Stimulated activated CD8-positive, alpha-beta memory T cell treated with anti-CD3 and anti-CD28 coated beads, Interleukin-15, amount 100 ng/mL, for 24 hours (primary cell): ENCODE results near the gene TENM3.

Source experiments
- DNase-seq: peaks from one replicate; pipeline ENCODE4 v3.0.0-alpha.2; 2020; ENCODE audit warnings: low read depth

The TENM3 gene

DNA sequence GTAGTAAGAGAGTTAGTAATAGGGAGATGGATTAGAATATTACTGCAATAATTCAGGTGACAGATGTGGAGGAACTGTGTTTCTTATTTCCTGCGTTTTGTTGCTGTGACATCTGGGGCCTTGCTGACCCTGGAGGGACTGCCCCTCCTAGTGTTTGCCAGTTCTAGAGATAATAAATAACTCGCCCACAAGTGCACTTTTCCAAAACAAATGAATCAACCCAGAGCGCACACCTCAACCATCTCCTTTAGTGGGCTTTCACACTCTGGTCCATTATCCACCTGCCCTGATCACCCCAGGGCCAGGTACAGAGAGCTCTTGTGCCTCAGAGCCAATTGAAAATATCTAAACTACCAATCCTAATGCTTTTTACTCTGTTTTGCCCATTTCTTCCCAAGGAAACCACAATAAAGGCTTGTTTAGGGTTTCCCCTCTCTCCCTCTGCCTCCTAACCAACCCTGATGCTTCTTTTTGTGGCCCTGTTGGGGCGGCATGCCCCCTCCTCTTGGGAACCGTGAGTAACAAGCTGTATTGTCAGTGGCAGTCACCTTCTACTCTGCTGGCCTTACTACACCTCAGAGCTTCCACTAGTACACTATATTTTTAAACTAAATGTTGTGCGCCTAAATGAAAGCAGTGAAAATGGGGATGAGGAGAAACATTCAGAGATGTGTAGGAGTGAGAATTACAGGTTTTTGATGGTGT is 270.5 kb downstream of the TENM3 start:
- DNase-seq = no peak

DNA sequence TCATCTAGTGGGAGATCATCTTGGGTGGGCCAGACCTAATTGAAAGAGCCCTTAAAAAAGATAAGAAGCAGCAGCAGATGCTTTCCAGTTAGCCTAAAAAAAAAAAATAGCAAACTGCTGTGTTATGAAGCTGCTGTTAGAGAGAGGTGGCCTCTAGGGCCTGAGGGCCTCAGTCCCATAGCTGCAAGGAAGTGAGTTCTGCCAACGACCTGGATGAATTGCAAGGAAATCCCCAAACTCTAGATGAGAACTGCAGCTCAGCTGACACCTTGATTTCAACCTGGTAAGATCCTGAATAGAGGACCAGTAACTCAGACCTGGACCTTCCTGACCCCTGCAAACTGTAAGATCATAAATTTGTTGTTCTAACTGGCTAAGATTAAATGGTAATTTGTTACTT is 275.2 kb downstream of the TENM3 start:
- DNase-seq = no peak

DNA sequence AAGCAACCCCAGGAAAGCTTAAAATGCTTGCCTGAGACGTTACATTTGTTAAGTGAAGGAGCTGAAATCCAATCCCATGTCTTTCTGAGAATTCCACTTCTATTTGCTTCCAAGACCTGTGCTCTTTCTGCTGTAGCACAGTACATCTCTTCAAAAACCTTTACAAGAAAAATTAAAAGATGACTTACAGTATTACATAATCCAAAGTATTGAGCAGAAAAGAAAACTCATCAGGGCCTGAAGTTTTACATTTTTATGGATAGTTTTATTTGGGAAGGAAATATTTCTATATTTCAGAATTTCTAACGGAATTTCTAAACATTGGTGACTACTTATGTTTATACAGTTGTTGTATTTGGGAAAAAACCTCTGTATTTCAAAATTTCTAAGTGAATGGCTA is 276.3 kb downstream of the TENM3 start:
- DNase-seq = no peak

DNA sequence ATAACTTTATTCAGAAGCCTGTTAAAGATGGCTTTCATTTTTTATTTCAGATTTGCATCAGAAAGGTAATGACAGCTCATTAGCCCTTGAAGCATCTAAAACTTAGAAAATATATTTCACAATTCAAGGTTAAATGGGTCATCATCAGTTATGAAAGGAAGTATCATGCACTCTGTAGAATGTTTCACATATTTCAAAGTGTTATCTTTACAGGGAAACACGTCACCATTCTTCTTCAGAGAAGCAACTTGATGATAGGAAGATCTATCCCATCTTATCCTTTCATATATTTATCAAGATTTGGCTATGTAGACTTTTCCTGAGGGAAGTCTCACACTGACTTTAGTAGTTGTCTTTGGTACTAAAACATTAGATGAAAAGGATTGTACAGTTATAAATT is 277.8 kb downstream of the TENM3 start:
- no peak for DNase-seq

DNA sequence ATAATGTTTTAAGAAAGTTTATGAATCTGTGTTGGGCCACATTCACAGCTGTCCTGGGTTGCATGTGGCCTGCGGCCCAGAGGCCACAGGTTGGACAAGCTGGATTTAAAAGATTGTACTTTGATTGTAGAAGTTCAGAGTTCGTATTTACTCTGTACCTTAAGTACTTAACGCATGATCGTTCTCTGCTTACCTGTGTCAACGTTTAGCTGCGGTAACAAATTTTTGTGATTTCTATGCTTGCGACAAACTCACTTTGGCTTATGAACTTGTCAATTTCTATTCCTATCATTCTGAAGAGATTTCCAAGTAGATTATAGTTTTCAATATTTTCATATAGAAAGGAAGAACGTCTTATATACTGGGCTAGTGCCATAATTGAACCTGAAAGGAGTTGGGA is 285.6 kb downstream of the TENM3 start:
- no peak for DNase-seq

DNA sequence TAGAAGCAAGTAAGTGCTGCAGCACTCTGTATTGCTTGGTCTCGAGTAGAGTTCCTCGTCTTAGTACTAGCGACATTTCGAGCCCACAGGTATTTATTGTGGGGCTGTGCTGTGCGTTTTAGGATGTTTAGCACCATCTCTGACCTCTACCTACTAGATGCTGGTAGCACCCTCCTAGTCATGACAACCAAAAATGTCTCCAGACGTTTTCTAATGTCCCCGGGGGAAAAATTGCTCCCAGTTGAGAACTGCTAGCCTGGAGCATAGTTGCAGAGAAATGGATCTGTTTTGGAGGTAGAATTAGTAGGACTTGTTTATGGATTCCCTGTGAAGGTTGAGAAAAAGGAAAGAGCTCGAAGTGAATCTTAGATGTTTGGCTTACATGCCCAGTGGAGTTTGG is 287.2 kb downstream of the TENM3 start:
- no peak for DNase-seq

DNA sequence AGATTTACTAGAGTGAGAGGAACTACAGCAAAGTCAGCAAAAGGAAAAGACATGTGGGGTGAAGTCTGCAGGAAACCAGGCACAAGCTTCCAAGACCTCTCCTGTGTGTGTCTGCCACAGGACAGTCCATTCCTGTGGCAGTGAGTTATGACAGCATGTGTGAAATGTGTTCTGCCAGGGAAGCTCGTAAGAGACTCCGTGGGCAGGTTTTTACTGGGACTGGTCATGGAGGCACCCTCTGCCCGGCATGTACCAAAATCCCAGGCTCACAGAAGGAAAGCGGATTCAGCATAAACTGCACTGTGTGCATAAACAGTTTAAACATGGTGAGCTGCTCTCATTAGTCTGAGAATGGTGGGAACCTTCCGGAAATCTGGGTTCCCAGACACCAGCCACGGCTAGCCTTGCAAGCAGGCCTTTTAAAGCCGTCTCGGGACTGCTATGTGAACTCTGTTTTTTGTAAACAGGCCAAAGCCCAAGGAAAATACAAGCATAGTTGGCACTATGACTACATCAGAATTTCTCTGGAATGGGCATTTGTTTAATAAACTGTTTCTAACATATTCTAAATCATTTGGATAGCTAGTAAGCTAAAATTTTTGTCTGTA is 288.5 kb downstream of the TENM3 start:
- DNase-seq = no peak

DNA sequence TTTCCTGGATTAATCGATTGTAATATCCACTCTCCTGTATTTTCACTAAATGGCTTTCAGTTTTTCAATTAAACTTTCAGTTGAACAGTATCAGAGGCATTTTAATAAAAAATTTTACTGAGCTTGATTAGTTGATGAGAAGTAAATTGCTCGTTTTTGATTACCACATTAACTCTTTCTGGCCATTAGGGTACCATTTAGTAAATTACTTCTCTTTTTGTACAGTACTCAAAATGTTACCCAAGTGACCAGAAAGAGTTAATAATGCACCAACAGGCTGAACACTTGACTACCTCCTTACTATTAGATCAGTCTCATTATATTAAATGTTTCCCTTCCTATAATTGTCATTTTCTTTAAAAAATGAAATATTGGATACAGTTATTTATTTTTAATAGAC is 289.2 kb downstream of the TENM3 start:
- DNase-seq = no peak

DNA sequence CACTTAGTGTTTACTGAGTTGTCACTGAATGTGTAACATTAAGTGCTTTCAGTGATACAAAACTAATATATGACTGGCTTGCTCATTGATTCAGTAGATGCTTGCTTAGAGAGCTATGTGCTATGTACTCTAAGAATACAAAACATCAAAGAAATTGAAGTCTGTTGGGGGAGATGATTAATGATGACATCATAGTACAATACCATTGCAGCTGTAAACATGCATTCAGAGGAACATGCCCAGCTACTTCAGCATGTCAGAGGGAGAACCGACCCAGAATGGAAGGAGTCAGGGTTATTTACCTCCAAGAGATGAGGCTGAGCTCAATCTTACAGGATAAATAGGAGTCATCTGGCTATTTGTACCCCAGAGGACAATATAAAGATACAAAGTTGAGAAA is 290.8 kb downstream of the TENM3 start:
- no peak for DNase-seq

DNA sequence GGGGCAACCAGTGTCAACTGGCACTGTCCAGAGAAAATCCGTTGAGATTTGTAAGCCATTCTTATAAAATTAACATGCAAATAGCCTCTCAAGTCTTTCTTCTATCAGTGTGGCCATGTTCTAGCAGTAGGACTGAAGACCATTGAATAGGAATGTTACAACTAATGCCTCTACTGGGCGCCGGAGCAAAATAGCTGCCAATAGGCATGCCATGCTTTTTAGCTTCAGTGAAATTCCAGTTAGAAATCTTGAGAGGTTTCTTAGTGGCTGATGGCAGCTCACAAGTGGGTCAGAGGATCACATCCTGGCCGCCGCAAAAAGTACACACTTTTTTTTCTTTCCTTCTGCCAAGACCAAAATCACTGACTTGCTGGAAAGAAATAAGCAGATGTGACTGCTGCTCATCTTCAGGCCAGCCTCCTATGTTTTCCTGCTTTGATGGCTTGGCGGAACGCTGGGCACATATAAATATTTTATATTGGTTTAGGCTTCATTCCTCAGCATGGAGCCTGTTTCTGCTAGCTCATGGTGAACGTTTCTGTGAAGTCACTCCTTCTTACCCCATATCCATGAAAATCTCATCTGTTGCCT is 293.1 kb downstream of the TENM3 start:
- DNase-seq = no peak

DNA sequence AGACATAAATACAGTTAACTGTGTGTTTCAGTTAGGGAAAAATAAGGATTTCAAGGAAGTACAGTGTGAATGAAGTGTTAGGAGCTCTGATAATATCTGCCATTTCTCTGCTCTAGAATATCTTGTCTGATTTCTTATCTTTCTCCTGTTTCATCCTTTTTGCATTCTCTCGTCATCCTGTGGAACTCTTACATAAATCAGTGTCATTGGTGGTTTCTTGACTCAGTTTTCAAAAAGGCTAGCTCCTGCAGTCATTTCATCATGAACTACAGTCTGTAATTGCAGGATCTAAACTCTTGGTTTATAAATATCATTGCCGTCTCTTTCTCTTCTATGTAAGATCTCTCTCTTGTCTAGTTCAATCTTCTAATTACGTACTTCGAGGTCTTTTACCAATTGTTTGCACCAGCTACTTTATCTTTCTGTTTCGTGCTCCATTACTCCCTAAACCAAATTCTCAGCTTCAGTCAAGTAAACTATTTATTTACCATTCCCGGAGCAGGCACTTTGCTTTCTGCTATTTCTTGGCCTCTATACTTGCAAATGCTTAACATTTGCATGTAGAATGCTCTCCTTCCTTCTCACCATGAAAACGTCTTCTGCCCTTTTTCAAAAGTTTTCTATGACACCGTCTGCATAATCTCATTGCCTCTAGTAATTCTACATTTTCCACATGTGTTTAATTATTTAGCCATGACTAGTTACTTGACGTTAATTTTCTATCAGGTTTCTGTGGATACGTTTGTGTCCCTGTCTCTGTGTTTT is 294.0 kb downstream of the TENM3 start:
- DNase-seq = no peak

DNA sequence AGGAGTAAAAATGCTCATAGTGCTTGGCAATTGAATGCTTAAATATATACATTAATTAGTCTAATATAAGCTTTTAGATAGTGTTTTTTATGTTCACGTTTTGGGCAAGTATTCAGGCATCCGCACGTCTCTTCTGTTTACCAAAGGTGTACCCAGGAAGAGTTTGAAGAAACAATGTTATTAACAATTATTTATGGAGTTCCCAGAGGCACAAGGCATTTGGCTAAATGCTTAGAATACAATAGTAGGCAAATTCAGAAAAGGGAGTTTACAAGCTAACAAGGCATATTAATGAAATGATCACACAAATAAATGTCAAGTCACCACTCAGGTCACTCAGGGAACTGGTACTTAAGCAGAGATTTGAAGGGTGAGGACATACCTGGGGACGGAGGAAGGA is 294.8 kb downstream of the TENM3 start:
- no peak for DNase-seq

DNA sequence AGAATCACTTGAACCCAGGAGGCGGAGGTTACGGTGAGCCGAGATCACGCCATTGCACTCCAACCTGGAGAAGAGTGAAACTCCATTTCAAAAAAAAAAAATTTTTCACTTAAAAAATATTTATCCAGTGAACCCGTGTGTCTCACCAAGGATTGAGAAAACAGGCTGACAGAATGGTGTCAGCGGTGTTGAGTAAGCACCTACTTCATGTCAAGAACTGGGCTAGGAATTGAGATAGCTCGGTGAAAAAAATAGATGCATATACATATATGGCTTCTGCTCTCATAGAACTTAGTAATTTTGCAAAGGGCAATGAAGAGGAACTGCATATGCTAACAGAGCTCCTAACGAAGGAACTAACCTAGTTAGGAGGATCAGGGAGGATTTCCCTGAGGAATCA is 297.3 kb downstream of the TENM3 start:
- DNase-seq = no peak

DNA sequence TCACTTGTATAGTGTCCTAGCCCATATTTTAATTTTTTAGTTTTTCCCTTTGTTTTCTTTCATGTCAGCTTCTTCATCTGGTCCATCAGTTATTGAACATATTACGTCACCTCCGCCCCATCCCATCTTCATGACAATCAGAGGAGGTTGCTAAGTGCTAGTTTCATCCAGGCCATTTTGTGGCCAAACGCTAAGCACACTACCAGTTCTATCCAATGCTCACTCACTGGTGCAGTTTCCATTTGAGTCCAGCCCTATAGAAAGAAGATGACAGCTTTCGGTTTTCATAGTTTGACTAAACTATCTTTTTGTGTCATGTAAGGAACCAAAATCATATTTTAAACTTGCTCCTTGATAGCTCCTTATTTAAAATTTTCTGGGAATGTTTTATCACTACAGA is 304.2 kb downstream of the TENM3 start:
- no peak for DNase-seq

DNA sequence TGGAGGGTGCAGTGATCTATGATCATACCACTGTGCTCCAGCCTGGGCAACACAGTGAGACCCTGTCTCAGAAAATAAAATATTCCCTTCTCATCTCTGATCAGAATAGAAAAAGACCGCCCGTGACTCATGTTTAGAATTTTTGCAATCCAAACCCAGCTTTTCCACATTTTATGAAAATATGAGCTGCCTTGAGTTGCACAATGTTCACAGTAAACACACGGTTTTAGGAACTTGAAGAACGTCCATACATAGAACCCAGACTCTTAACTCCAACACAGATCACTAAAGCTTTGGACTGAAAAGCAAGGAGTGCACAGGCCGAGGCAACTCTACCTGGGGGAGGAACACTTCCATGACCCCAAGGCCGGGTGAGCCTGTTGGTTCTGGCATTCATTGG is 305.0 kb downstream of the TENM3 start:
- DNase-seq = no peak

DNA sequence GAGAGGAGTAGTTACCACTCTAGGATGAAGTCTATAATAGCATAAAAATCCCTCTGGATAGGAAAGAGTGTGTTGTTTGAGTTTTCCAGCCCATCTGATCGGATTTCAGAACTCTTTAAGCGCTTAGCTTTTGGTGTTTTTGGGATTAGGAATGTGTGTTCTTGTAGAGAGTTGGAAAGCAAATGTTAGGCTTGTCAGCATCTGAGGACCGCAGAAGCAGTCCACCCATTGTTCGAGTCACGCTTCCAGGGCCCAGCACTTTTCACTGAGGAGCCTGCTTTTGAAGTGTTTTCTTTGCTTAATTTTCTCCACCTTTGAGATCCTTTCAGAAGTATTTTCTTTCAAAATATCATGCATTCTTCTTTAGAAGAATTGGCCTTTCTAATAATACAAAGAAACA is 306.2 kb downstream of the TENM3 start:
- DNase-seq = no peak

DNA sequence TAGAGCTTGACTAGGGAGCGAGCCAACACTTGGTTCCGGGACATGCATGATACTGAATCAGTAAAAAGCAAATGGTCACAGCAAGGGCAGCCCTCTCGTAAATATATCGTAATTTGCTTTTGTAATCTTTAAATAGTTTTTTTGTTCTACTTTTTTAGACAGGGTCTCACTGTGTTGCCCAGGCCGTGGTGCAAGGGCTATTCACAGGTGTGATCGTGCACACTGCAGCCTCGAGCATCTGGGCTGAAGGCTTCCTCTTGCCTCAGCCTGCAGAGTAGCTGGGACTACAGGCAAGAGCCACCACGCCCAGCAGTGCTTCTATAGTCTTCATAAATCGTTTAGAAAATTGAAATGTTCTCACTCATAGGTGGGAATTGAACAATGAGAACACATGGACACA is 309.7 kb downstream of the TENM3 start:
- no peak for DNase-seq

DNA sequence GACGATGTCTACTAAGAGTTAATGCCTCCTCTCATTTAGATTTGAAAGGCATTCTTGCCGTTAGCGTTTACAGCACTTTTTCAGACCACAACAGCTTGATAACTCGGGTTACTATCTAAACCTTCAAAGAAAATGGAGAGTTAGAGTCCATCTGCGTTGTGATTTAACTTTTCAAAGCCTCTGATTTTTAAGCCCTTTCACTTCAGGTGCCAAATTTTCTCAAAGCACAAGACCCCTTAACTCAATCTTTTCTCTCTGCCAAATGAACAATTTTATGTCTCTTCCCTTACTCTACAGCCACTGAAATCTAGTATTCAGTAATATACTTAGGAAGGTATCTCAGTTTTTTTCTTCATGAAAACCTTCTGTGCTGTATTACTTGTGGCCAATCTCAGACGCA is 310.5 kb downstream of the TENM3 start:
- no peak for DNase-seq

DNA sequence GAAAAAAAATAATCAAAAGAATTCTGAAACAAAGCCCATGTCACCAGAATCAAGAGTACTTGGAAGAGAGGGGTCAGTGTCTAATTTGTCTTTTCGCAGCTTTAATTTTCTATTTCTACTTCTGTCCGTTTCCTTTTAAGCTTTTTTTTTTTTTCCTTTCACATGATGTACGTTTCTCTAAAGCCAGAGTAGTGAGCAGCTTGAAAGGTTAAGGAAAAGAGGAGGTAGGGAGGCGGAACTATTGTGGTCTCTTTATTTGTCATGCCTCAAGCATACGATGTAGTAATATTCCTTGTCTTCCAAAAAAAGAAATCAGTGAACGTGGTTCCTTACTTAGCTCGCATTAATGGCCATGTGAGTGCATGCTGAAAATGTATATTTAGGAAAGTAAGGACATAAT is 311.5 kb downstream of the TENM3 start:
- DNase-seq = no peak

DNA sequence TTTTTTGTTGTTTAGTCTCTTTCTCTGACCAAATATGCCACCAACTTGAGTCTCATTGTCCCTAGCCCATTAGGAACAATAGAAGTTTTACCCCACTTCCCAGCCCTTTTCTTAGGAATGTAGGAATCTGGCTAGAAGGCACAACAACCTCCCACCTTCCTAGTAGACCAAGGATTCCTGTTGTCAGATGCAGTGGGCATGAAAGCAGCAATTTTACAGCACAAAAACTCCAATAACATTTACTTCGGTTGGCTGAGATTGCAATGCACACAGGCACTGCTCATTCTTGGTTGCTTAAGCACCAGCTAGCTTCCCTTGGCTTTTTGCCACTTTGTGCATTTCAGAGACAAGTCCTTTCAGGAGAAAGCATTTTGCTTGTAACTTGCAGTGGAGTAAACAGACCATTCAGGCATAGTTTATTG is 312.8 kb downstream of the TENM3 start:
- DNase-seq = no peak

DNA sequence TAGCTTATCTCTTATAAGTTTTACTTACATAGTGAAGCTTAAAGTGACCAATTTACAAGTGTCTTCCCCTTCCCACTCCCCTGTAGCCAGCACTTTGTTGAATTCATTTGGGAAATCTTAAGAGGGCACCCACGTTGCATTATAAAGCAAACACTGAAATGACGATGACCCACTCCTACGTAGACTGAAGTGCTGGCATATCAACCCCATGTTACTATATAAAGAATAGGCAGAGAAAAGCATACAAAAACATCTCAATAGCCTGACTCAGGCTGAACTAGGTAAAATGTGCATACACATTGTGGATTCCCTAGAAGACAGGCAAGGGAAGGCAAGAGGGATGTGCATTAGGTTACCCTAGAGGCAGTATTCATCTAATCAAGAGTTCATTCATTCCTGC is 313.4 kb downstream of the TENM3 start:
- DNase-seq = no peak

DNA sequence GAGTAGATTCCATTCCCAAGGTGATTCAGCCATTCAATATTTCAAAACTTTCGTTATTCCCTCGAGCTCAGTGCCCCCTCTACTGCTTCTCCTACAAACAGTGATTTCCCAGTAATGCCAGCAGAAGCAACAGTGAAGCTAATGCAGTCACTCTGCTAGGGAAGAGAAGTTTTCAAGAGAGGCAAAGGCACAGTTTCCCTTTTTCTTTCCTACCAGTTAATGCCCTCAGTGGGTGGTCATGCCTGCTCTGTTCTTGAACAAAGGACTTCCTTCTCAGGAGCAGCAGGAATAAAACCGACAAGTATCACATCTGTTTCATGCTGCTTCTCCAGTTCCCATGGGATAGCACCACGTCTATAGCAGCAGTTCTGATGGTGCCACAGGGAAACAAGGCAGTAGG is 317.2 kb downstream of the TENM3 start:
- no peak for DNase-seq

DNA sequence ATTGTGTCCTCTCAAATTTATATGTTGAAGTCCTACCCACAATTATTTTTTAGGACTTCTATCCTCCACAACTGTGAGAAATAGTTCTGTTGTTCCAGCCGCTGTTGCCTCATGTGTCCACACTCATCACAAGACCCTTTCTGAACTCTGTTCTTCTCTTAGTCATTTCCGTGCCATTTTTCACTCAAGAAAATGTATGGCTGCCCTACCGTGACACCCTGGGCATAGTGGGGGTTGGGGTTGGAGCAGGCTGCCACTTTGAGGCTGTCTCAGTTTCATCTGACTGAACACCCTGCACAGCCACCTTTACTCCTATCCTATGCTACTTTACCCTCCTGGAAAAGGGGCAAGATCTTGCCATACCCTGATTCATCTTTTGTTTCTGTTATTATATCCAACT is 319.1 kb downstream of the TENM3 start:
- DNase-seq = no peak
